Endometrium (tissue), 2 donors: Measurements from ENCODE around the gene TP53BP1.
"Not testable (repeated sequence)": the region's sequence is repeated elsewhere in the genome, so short reads cannot be mapped to it uniquely, and the experiment has no call there.

Experiments used
- FAIRE-seq: peaks from 2 replicates; lab custom pipeline; 2012; peaks lifted over from hg19 to GRCh38; lab: Jason Lieb, UNC
- donor health status: control.
- donor health status: control.

Gene TP53BP1

DNA sequence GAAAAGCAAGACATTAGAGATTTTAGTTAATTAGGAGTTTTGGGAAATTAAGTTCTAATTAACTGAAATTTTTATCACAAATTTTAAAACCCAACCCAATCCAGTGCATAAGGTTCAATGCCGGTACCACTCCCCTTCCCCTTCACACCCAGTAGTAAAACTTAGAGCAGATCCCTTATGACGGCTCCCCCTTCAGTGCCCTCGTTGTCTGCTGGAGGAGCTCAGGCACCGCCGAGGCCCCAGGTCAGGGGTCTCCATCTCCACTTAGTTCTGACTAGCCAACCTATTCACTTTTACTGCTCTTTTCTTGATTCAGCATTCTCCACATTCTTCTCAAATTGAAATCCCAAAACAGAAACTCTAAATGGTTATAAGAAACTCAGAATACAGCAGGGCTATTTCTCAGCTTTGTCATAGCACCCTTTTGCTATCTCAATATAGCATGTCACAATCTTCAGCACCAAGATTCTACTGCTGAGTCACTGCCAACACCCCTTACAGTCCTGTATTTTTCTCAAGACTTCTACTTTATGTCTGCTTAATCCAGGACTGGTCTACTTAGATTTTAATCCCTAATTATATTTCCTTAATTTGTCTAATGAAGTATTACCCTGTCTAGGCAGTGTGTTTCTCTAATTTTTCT lies 82.3 kb downstream of the TP53BP1 start:
- no peak for FAIRE-seq

DNA sequence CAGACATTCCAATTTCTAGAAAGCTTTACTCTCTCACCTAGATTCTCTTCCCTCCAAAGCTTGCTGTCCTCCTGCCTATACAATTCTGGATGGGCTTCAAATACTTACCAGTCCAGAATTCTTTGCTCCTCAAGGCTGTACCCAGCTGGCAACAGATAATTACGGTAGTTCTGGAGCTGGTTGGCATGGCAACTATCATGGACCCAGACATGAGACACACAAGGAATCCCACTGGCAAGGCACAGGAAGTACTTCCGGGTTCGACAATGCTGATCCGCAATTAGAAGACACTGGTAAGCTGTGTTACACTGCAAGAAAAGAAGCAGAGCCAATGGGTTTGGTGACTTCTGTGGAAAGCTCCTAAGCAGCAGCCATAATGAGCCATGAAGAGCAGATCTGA lies 84.2 kb downstream of the TP53BP1 start:
- FAIRE-seq, result no peak

DNA sequence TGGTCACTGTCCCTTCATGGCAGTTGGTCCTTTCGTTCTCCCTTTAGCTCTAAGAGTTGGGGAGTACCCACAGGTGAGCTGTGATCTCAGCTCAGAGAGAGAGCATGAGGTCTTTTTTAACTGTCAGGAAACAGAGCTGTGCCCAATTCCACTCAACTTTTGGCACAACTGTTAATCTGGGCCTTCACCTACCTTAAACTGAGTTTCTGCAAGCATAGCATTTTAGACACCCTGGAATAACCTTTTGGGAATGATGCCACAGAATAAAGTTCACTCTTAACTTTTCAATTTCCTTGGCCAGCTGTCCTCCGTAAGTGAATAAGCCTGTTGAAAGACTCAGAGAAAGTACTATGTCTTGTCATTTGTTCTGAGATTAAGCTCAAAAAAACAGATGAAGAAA lies 86.1 kb downstream of the TP53BP1 start:
- no peak for FAIRE-seq

DNA sequence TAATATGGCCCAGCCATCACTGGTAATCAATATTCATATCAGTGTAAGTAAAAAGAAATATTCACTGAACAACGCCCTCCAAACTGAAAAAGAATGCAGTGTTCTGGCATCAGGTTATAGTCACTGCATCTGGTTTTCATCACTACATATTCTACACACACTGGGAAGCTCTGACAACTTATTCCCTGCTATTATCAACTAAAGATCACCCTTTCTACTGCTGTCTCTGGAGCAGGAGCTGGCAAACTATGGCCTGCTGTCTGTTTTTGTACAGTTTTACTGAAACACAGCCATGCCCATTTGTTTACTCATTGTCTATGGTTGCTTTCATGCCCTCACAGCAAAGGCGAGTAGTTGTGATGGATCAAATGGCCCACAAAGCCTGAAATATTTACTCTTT lies 86.8 kb downstream of the TP53BP1 start:
- FAIRE-seq, result no peak

DNA sequence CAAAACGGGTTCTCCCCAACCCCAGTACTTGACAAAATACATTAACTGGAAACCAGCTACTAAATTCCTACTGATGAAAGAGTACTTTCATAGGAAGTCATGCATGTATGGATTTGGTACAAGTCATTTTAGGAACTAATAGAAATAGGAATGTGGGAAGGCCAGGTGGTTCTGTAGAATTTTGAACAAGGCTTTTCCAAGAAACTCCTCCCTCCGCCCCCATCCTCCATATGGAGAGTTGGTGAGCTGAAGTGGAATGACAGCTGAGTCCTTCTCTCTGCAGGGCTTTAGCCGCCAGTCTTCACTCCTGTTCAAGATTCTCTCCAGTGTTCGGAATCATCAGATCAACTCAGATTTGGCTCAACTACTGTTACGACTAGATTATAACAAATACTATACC lies 88.8 kb downstream of the TP53BP1 start:
- no peak for FAIRE-seq

DNA sequence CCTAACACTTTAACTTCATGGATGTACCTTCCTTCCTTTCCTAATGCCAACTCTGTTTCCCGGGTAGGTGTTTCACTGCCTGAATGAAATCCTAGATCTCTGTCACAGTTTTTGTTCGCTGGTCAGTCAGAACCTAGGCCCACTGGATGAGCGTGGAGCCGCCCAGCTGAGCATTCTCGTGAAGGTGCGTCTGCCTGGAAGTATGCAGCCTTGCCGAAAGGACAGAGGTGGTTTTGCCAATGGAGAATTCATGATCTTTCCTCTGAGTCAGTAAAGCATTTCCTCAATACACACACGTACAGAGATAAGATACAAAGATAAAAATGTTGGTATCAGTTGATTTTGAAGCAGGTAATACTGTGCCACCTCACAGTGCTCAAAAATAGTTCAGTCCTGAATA lies 89.3 kb downstream of the TP53BP1 start:
- no peak for FAIRE-seq

DNA sequence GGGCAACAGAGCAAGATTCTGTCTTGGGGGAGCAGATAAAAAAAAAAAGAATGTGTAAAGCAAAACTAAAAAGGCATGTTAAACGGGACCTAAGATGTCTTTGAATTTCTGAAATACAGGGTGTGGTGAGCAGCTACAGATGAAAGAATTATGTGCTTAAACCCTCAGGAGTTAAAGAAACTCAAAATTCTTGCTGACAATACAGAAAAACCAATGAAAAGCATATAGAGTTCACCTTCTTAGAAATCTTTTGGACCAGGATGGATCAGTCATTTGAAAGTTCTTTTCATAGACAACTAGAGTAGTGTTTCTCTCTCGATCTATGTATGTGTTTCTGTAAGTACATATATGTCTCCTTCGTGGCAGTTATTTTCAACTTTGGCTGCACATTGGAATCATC lies 90.7 kb downstream of the TP53BP1 start:
- no peak for FAIRE-seq

DNA sequence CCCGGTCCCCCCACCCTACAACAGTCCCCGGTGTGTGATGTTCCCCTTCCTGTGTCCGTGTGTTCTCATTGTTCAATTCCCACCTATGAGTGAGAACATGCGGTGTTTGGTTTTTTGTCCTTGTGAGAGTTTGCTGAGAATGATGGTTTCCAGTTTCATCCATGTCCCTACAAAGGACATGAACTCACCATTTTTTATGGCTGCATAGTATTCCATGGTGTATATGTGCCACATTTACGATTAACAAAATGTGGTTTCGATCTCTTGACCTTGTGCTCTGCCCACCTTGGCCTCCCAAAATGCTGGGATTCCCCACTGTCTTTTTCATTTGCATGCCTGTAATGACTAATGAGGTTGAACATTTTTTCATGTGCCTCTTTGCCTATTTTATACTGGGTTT lies 99.4 kb downstream of the TP53BP1 start:
- not testable (repeated sequence) for FAIRE-seq

DNA sequence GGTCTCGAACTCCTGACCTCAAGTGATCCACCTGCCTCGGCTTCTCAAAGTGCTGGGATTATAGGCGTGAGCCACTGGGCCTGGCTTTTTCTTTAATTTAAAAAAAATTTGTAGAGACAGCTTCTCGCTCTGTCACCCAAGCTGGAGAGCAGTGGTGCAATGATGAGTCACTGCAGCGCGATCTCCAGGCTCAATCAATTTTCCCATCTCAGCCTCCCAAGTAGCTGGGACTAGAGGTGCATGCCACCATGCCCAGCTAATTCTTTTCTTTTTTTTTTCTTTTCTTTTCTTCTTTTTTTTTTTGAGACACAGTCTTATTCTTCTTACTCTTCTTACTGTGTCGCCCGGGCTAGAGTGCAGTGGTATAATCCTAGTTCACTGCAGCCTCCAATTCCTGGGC lies 102.2 kb downstream of the TP53BP1 start:
- no peak for FAIRE-seq

DNA sequence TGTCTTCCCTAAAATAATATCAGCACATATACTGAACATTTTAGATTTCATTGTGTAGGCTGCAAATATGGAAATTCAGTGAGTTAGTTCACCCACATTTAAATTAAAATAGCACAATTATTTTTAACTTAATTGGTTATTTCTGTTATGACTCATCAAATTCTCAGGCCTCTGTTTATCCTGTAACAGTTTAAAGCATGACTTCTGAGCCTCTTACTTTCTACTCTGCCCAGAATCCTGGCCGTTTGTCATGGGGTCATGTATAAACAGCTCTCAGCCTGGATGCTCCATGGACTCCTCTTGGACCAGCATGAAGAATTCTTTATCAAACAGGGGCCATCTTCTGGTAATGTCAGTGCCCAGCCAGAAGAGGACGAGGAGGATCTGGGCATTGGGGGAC lies 109.9 kb downstream of the TP53BP1 start:
- FAIRE-seq, result no peak

DNA sequence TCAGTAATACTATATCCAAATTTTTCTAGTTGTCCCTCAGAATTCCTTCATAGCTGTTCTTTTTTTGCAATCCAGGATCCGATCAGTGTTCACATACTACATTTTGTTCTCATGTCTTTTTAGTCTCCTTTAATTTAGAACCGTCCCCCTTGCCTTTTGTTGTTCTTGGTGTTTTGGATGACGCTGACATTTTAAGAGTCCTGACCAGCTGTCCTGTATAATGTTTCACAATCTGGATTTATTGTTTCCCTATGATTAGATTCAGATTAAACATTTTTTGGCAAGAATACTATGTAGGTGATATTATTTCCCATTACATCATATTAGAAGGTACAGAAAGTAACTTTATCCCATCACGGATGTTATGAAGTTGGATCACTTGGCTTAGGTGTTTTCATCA lies 110.6 kb downstream of the TP53BP1 start:
- no peak for FAIRE-seq

DNA sequence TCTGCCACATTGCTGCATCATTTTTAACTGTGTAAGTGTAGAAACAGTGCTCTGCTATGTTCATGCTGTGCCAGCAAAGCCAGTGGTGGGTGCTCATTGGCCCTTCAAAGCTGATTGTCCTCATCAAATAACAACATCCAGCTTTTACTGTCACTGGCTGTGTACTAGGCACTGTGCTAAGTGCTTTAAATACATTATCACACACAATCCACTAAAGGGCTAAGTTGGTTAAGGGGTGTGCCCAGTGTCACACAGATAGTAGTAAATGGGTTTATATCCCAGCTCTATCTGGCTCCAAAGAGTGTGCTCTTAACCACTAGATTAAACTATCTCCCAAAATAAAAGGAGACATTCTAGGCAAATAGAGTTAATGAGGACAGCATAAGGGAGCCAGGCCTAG lies 114.4 kb downstream of the TP53BP1 start:
- no peak for FAIRE-seq

DNA sequence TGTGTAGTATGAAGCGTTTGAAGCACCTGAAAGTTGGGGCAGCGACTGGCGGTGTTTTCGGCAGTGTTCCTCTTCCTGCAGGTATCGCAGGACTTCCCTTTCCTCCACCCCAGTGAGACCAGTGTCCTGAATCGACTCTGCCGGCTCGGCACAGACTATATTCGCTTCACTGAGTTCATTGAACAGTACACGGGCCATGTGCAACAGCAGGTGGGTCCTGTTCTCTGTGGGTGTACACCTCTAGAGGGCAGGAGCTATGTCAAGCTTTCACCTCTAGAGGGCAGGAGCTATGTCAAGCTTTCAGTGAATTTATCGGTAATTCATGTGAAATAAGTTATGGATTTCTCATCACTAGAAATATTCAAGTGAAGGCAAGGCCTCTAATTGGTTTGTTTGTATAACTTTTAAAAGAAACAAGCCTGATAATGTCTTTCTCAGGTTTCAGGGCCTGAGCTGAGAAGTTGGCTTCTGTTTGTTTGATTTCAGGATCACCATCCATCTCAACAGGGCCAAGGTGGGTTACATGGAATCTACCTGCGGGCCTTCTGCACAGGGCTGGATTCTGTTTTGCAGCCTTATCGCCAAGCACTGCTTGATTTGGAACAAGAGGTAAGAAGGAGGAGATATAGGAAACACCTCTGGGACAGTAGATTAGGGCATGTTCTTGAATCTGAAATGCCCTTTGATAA lies 116.8 kb downstream of the TP53BP1 start:
- FAIRE-seq, result no peak

DNA sequence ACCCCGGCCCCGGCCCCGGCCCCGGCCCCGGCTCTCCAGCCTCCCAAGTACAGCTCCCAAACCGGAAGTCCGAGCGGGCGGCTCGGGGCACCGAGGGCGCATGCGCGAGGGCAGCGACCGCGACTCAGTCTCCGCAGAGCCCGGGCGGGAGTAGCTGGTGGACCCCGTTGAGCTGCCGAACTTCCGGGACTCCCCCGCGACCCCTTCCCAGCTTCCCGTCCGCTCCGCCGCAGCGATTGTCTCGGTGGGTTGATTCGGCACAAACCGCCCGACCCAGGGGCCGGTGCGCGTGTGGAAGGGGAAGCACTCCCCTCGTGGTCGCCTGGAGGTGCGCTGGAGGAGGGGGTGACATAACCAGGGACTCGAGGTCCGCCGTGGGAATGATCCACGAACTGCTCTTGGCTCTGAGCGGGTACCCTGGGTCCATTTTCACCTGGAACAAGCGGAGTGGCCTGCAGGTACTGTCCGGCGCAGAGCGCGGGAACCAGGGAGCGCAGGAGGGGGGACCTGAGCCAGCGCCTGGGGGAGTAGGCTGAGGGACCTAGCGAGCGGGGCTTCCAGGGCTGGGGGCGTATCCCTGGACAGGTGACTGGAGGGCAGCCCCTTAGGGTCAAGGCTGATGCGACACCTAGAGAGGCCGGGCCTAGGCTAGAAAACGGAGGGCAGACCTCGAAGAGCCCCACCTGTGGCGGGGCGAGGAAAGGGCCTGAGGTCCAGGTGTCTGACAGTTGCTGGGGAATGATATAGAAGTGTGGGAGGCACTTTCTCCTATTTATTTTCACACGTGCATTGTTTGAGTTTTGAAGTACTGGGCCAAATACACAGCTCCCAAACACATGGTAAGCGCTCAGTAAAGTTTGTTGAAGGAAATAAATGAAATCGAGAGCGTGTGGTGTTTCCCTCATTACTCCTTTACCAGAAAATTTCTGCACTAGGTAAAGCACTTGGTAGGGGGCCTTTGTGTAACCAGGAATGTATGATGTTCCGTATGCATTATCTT lies 121.7 kb downstream of the TP53BP1 start, which contains the start of the genes TUBGCP4 and ZSCAN29:
Gene TUBGCP4 (plus strand): TSS at position 127 of the 1,000 bp plus-strand sequence. CDS start 254 bp downstream, at position 381.
Gene ZSCAN29 (minus strand): TSS at position 69 of the 1,000 bp plus-strand sequence. CDS start 1,130 bp downstream, outside the sequence.
- FAIRE-seq, result no peak

DNA sequence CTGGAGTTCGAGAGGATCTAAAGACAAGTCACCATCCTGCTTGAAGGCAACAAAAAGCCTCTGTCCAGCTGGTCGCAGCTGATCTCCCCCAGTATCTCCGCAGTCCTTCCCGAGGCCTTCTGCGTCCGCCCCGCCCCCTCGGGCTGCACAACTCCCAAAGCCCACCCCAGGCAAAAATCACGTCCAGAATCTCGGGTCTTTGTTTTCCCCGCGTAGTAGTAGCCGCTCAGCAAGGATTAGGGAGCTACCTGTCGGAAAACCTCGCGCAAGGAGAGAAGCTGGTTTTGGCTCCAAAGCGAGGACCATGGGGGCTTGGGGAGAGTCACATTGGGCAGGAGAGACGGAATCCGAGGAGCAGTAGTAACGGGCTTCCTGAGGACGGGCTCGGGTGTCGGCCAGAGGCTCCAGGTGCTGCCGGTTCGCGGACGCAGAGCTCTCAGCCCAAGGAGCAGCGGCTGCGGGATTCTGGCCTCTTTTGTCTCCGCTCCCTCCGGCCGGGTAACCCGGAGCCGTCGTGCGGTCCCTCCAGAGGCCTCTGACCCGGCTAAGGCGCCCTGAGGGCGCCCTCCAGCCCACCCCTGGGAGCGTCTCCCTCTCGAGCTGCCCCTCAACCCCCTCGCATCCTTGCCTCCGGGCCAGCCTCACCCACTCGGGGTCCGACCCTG lies 122.5 kb downstream of the TP53BP1 start:
- FAIRE-seq, result no peak

DNA sequence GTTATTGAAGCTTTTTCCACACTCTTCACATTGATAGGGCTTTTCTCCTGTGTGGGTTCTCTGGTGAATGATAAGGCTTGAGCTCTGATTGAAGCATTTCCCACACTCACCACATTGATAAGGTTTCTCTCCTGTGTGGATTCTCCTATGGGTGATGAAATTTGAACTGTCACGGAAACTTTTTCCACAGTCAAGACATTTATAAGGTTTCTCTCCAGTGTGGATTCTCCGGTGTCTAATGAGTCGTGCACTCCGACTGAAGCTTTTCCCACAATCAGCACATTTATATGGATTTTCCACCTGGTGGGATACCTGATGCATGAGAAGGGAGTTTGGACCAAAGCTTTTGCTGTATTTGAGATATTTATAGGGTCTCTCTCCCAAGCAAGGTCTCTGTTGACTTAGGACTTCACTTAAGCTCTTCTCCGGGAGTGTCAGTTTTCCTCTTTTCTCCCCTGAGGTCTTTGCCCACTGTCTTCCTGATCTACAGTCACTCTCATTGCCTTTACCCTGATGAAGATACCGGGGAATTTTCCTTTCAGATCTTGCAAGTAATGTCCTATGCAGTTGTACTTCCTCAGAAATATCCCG lies 131.5 kb downstream of the TP53BP1 start:
- FAIRE-seq, result no peak

DNA sequence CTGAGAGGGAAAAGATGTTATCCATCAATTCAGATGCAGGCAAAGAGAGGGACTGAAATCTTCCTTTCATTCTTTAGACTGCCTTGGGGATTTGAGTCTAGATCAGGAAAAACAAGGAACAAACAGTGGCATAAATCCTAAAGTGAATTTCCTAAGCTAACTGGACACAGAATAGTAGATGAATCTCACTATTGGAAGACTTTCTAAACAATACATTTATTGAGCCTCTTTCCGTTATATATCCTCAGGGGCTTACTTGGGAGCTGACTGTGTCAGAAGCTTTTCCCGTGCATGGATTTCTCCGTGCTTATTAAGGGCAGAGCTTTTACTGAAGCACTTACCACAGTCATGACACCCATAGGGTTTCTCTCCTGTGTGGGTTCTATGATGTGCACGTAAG lies 132.1 kb downstream of the TP53BP1 start:
- FAIRE-seq, result no peak
